SK-N-SH (cell line): ENCODE measurements around the gene KCNJ5. TPM values are rescaled to one million over a fixed set of nuclear protein-coding genes. Genes with fewer than 3 reads are reported as not detected.

Experiments
- CTCF ChIA-PET: fragments of 300-600, 350-600 bp; formaldehyde crosslinking; extraction: SDS; loops from one replicate; lab custom pipeline; 2021; lab: Yijun Ruan, JAX
- POLR2A ChIA-PET: fragments of 350-600 bp; sonication (Branson Sonifier 250); formaldehyde crosslinking; extraction: SDS; loops from one replicate; lab custom pipeline; 2020; ENCODE audit warnings: antibody characterized with exemption, inconsistent platforms; lab: Yijun Ruan, JAX
- DNase-seq: peaks from one replicate; pipeline ENCODE4 v3.0.0; 2012
- H2AFZ ChIP-seq: fragments of 200-600 bp; sonication (generic); 2 replicates; pipeline ENCODE4 v1.8.1; 2016; ENCODE audit warnings: antibody characterized with exemption, mild to moderate bottlenecking, low read depth
- H3F3A ChIP-seq: fragments of 200-600 bp; sonication (generic); replicated peaks from 2 replicates; pipeline ENCODE3; 2016; ENCODE audit warnings: antibody characterized with exemption, mild to moderate bottlenecking; ENCODE audit not compliant: insufficient read depth
- H3K27ac ChIP-seq, 2 experiments: fragments of 200-500 bp in 1 of 2; fragments of 200-600 bp in 1 of 2; sonication (Bioruptor generic) in 1 of 2; sonication (generic), shearing (Covaris generic) in 1 of 2; 2 replicates each; pipeline versions ENCODE4 v1.5.1 to v1.6.1; 2014 to 2016; ENCODE audit warnings: low read depth in 2 of 2, inconsistent platforms in 1 of 2, low read length in 1 of 2, mild to moderate bottlenecking in 1 of 2, mixed read lengths in 1 of 2
- H3K27me3 ChIP-seq: fragments of 200-600 bp; sonication (generic), shearing (Covaris generic); 2 replicates; pipeline ENCODE4 v1.6.1; 2016; ENCODE audit warnings: mixed run types; ENCODE audit not compliant: insufficient read depth
- H3K36me3 ChIP-seq, 2 experiments: fragments of 200-500 bp in 1 of 2; fragments of 200-600 bp in 1 of 2; sonication (Bioruptor generic) in 1 of 2; sonication (generic) in 1 of 2; replicated peaks in 1 of 2; 2 replicates each; pipeline versions ENCODE3 to v1.5.1; 2014 to 2016; ENCODE audit warnings: low read length in 1 of 2, mild to moderate bottlenecking in 1 of 2; ENCODE audit not compliant: insufficient read depth in 2 of 2, control insufficient read depth in 1 of 2
- H3K4me1 ChIP-seq, 2 experiments: fragments of 200-500 bp in 1 of 2; fragments of 200-600 bp in 1 of 2; sonication (Bioruptor generic) in 1 of 2; sonication (generic), shearing (Covaris generic) in 1 of 2; 2 replicates each; pipeline versions ENCODE4 v1.5.1 to v1.6.1; 2014 to 2016; ENCODE audit warnings: low read depth in 1 of 2, low read length in 1 of 2, mixed run types in 1 of 2; ENCODE audit not compliant: insufficient read depth in 2 of 2, control insufficient read depth in 1 of 2
- H3K4me2 ChIP-seq: fragments of 200-600 bp; sonication (generic), shearing (Covaris generic); 2 replicates; pipeline ENCODE4 v1.6.1; 2017; ENCODE audit warnings: mixed run types
- H3K4me3 ChIP-seq, 2 experiments: fragments of 200-500 bp in 1 of 2; fragments of 200-600 bp in 1 of 2; sonication (Bioruptor generic) in 1 of 2; sonication (generic), shearing (Covaris generic) in 1 of 2; 2 replicates each; pipeline versions ENCODE4 v1.5.1 to v1.8.1; 2014 to 2016; ENCODE audit warnings: low read depth in 2 of 2, inconsistent platforms in 1 of 2, low read length in 1 of 2, mild to moderate bottlenecking in 1 of 2, mixed read lengths in 1 of 2, moderate library complexity in 1 of 2
- H3K79me2 ChIP-seq: fragments of 200-600 bp; sonication (generic); 2 replicates; pipeline ENCODE4 v1.8.1; 2017; ENCODE audit warnings: mild to moderate bottlenecking; ENCODE audit not compliant: insufficient read depth
- H3K9ac ChIP-seq: fragments of 200-600 bp; sonication (generic); 2 replicates; pipeline ENCODE4 v1.6.1; 2017; ENCODE audit warnings: mixed run types
- H3K9me2 ChIP-seq: fragments of 200-600 bp; sonication (generic); 2 replicates; pipeline ENCODE4 v1.6.1; 2017; ENCODE audit warnings: mixed run types
- H3K9me3 ChIP-seq: fragments of 200-600 bp; sonication (generic); 2 replicates; pipeline ENCODE4 v1.6.1; 2017; ENCODE audit warnings: mixed run types, mild to moderate bottlenecking, moderate library complexity
- H4K20me1 ChIP-seq: fragments of 200-600 bp; sonication (generic); 2 replicates; pipeline ENCODE4 v1.6.1; 2017; ENCODE audit warnings: mild to moderate bottlenecking, mixed run types; ENCODE audit not compliant: insufficient read depth
- CTCF ChIP-seq: fragments of 200-600 bp; sonication (generic); IDR thresholded peaks from 2 replicates; pipeline ENCODE4 v1.6.1; 2017; ENCODE audit warnings: antibody characterized with exemption, mild to moderate bottlenecking, moderate library complexity
- EZH2phosphoT487 ChIP-seq: fragments of 200-600 bp; sonication (generic); IDR thresholded peaks from 2 replicates; pipeline ENCODE4 v1.6.1; 2017; ENCODE audit warnings: low read depth, mixed run types, mild to moderate bottlenecking, antibody characterized with exemption, moderate library complexity, borderline replicate concordance
- IRF3 ChIP-seq: fragments of 150-350 bp; IDR thresholded peaks from 2 replicates; pipeline ENCODE4 v1.6.1; 2016; ENCODE audit warnings: mild to moderate bottlenecking, low read depth, low read length
- JUND ChIP-seq: IDR thresholded peaks from 2 replicates; pipeline ENCODE4 v1.4.0; 2012
- MEF2A ChIP-seq: IDR thresholded peaks from 2 replicates; pipeline ENCODE4 v1.4.0; 2012; ENCODE audit warnings: low read depth, borderline replicate concordance
- NFIC ChIP-seq: IDR thresholded peaks from 2 replicates; pipeline ENCODE4 v1.4.0; 2012; ENCODE audit warnings: borderline replicate concordance
- NRF1 ChIP-seq: IDR thresholded peaks from 2 replicates; pipeline ENCODE4 v1.6.1; 2012; ENCODE audit warnings: low read depth, mild to moderate bottlenecking, low read length
- POLR2AphosphoS5 ChIP-seq: IDR thresholded peaks from 2 replicates; pipeline ENCODE4 v1.6.1; 2012; ENCODE audit warnings: low read depth, low read length
- RFX5 ChIP-seq: IDR thresholded peaks from 2 replicates; pipeline ENCODE4 v1.6.1; 2012; ENCODE audit warnings: mild to moderate bottlenecking, improper control_type of control experiment, low read length
- TCF12 ChIP-seq: IDR thresholded peaks from 2 replicates; pipeline ENCODE4 v1.4.0; 2012
- USF2 ChIP-seq: fragments of 150-350 bp; IDR thresholded peaks from 2 replicates; pipeline ENCODE4 v1.6.1; 2017; ENCODE audit warnings: antibody characterized with exemption, low read length, low read depth, borderline replicate concordance
- YY1 ChIP-seq: IDR thresholded peaks from 2 replicates; pipeline ENCODE4 v1.4.0; 2012; ENCODE audit warnings: low read depth, mild to moderate bottlenecking
- WGBS: methylation state at CpG from one replicate; pipeline ENCODE4 v1.1.6; 2017; ENCODE audit warnings: low lambda C conversion rate; 5-methylcytosine and 5-hydroxymethylcytosine counted together
- polyA plus RNA-seq, 3 experiments: library from polyadenylated mRNA; depleted of rRNA; stranded (reverse); fragments of >200 nt; gene quantifications; 2 replicates each; pipeline ENCODE4 v1.2.3, GENCODE V29; 2012
- TF ChIP-seq, protein P1 (sequence below): IDR thresholded peaks from 2 replicates; pipeline ENCODE4 v1.4.0; 2012; ENCODE audit warnings: low read depth
- TF ChIP-seq, protein P2 (sequence below): IDR thresholded peaks from 2 replicates; pipeline ENCODE4; 2012
- TF ChIP-seq, protein P3 (sequence below): IDR thresholded peaks from 2 replicates; pipeline ENCODE4 v1.4.0; 2012; ENCODE audit warnings: low read depth, borderline replicate concordance

Gene KCNJ5
- polyA plus RNA-seq, 1 of the 3 experiments (the other 2 are of a cell fraction), result 0.03 TPM

DNA sequence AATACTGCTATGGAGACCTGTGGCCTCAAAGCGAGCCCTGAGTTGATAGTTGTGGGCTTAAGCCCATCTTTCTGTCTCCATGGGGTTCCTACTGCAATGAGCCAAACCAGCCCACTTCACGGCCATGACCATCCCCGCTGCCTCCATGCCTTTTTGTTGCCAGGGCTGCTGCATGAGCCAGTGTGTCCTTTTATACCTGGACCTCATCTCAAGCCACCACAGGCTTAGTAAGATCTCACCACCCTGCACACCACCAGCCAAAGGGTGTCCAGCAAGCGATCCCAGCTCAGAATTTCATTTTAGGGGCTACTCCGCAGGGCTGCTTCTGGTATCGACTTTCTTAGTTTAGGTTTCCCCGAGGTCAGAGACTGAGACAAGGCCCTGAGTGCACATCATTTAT, 43.2 kb downstream of the KCNJ5 start:
- Histone ChIP-seq H3K79me2 (no peaks in the 10 kb centered on the region), H3K4me3 (no peak overlapping the region), H3K9me2 (no peaks in the 10 kb centered on the region), H2AFZ (no peak overlapping the region), H3K4me1 (peaks cover 0 to 12% of the 10 kb centered on the region in 2 experiments; a peak in 1 of 4 replicates), H3K9me3 (no peaks in the 10 kb centered on the region), H3K9ac (no peak overlapping the region), H3K36me3 (no peaks in the 10 kb centered on the region), H3K27me3 (no peaks in the 10 kb centered on the region), H3K27ac (no peak overlapping the region)
- CTCF ChIA-PET, result interaction anchor here (2.4 to 34.0 kb wide), 3 partner anchors 22 to 45 kb away, joined by 8 to 872 read pairs (median 36); partner anchors contain the start of gene KCNJ5
- WGBS, result 76% methylated on average over 7 of the region's 7 CpGs
- no peak for DNase-seq
- POLR2A ChIA-PET, result no interaction called here
- TF ChIP-seq MEF2A (no peak), CTCF (no peak), YY1 (no peak), NFIC (no peak), RFX5 (no peak), EZH2phosphoT487 (no peak), USF2 (no peak), POLR2AphosphoS5 (no peak), JUND (no peak), NRF1 (no peak), TCF12 (no peak), IRF3 (no peak)
- TF ChIP-seq, protein P1, sequence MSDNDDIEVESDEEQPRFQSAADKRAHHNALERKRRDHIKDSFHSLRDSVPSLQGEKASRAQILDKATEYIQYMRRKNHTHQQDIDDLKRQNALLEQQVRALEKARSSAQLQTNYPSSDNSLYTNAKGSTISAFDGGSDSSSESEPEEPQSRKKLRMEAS, result no peak
- TF ChIP-seq, protein P2, sequence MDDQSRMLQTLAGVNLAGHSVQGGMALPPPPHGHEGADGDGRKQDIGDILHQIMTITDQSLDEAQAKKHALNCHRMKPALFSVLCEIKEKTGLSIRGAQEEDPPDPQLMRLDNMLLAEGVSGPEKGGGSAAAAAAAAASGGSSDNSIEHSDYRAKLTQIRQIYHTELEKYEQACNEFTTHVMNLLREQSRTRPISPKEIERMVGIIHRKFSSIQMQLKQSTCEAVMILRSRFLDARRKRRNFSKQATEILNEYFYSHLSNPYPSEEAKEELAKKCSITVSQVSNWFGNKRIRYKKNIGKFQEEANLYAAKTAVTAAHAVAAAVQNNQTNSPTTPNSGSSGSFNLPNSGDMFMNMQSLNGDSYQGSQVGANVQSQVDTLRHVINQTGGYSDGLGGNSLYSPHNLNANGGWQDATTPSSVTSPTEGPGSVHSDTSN, result no peak
- TF ChIP-seq, protein P3, sequence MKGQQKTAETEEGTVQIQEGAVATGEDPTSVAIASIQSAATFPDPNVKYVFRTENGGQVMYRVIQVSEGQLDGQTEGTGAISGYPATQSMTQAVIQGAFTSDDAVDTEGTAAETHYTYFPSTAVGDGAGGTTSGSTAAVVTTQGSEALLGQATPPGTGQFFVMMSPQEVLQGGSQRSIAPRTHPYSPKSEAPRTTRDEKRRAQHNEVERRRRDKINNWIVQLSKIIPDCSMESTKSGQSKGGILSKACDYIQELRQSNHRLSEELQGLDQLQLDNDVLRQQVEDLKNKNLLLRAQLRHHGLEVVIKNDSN, result no peak
- TF ChIP-seq, all 33 proteins: peak for 0
- Histone ChIP-seq H3F3A (no peaks in the 10 kb centered on the region), H4K20me1 (no peaks in the 10 kb centered on the region), H3K4me2 (no peak overlapping the region)
